Measurements from ENCODE around the gene DDX27. TPM values are rescaled to one million over a fixed set of nuclear protein-coding genes. Genes with fewer than 3 reads are reported as not detected.

Gene DDX27
- total and polyA plus RNA-seq, 2 of the 8 experiments (the other 6 are each of a cell fraction or from before 2014, with no cell fraction given), result 42.7 to 51.0 TPM

DNA sequence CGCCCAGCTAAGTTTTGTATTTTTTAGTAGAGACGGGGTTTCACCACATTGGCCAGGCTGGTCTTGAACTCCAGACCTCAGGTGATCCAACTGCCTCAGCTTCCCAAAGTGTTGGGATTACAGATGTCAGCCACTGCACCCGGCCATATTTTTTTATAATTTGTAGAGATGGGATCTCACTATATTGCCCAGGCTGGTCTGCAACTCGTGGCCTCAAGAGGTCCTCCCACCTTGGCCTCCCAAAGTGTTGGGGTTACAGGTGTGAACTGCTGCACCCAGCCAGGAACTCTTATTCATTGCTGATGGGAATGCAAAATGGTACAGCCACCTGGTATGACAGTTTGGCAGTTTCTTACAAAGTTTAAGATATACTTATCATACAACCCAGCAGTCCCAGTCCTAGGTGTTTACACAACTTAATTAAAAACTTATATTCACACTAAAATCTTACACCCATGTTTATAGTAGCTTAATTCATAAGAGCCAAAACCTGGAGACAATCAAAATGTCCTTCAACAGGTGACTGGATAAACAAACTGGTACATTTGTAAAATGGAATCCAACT lies 19.4 kb upstream of the DDX27 start:
- DNase-seq (ENCODE audit: low read depth in 1 of 2, low spot score in 2 of 2), result no peak
- Histone ChIP-seq H3K14ac (ENCODE audit: insufficient read length) (no peak overlapping the region), H3K56ac (replicated peaks; ENCODE audit: insufficient read length, low read depth, low read length) (no peak overlapping the region), H3K79me1 (ENCODE audit: low read depth, low read length) (no peaks in the 10 kb centered on the region), H3K27me3 (replicated peaks in 1 of 4; ENCODE audit: control insufficient read depth in 3 of 4, extremely low read depth in 1 of 4, insufficient read depth in 3 of 4, low read length in 3 of 4) (no peaks in the 10 kb centered on the region), H3K18ac (ENCODE audit: extremely low read depth, low read length) (no peak overlapping the region), H2AFZ (ENCODE audit: low read length) (no peak overlapping the region), H4K20me1 (replicated peaks in 1 of 2; ENCODE audit: control insufficient read depth in 1 of 2, insufficient read depth in 2 of 2, low read length in 2 of 2) (no peaks in the 10 kb centered on the region), H2AK5ac (ENCODE audit: low read depth, low read length) (no peak overlapping the region), H3K23me2 (ENCODE audit: low read depth, low read length) (no peaks in the 10 kb centered on the region), H2BK120ac (replicated peaks; ENCODE audit: low read depth, low read length) (no peak overlapping the region), H2BK5ac (ENCODE audit: low read depth, low read length) (no peak overlapping the region), H3K9ac (replicated peaks in 1 of 4; ENCODE audit: extremely low read depth in 1 of 4, low read depth in 3 of 4, low read length in 3 of 4) (no peak overlapping the region), H4K91ac (replicated peaks; ENCODE audit: insufficient read length, low read length) (no peak overlapping the region), H3K23ac (ENCODE audit: insufficient read length) (no peak overlapping the region), H3K9me3 (ENCODE audit: insufficient read depth in 2 of 2, low read depth in 1 of 2, low read length in 1 of 2) (no peaks in the 10 kb centered on the region), H2BK20ac (ENCODE audit: low read length) (no peak overlapping the region), H3K79me2 (ENCODE audit: control insufficient read depth in 1 of 2, insufficient read depth in 2 of 2, low read length in 2 of 2) (no peaks in the 10 kb centered on the region), H2BK12ac (ENCODE audit: low read depth, low read length) (no peak overlapping the region), H3K27ac (ENCODE audit: low read depth, low read length) (no peak overlapping the region), H3K4ac (replicated peaks; ENCODE audit: insufficient read length, low read depth, low read length) (no peak overlapping the region), H3K36me3 (ENCODE audit: control insufficient read depth in 2 of 4, insufficient read depth in 4 of 4, low read length in 3 of 4) (no peaks in the 10 kb centered on the region), H4K8ac (ENCODE audit: extremely low read depth, insufficient read depth, low read length) (no peak overlapping the region), H3K4me1 (replicated peaks in 1 of 4; ENCODE audit: control insufficient read depth in 3 of 4, insufficient read depth in 4 of 4, low read length in 3 of 4) (no peaks in the 10 kb centered on the region), H4K5ac (ENCODE audit: insufficient read length, low read depth, low read length) (no peak overlapping the region), H2BK15ac (ENCODE audit: low read length) (no peak overlapping the region), H3K4me2 (ENCODE audit: insufficient read depth in 1 of 2, low read depth in 2 of 2, low read length in 2 of 2) (no peak overlapping the region), H3K4me3 (ENCODE audit: extremely low read depth in 1 of 4, insufficient read depth in 2 of 4, low read depth in 3 of 4, low read length in 4 of 4) (no peak overlapping the region)
- CTCF ChIA-PET (ENCODE audit: partially characterized antibody), result interaction anchor here (0.7 to 1.9 kb wide), 4 partner anchors 16 to 67 kb away, joined by 3 to 8 read pairs (median 4); no protein-coding TSS in a partner anchor
- POLR2A ChIA-PET (ENCODE audit: partially characterized antibody), result interaction anchor here (1.0 kb wide), 1 partner anchor 12 kb away, joined by 4 read pairs; the partner anchor contains the start of gene STAU1
- no peak for FAIRE-seq
- WGBS, 2 experiments (ENCODE audit: extremely low coverage in 1 of 2, insufficient coverage in 1 of 2, insufficient read length in 1 of 2, insufficient replicate concordance in 2 of 2, low coverage in 1 of 2, low lambda C conversion rate in 2 of 2, missing lambda C conversion rate in 1 of 2), result 92% methylated on average over 4 of the region's 4 CpGs; no CpG with 5 or more reads in 1 of the 2 experiments
- TF ChIP-seq SIX5 (IDR thresholded peaks at IDR 0.05; ENCODE audit: low read depth, low read length) (no peak), CREB1 (IDR thresholded peaks at IDR 0.05) (no peak), RXRA (IDR thresholded peaks at IDR 0.05; ENCODE audit: insufficient read depth, low read depth, low read length) (no peak), CHD2 (IDR thresholded peaks at IDR 0.05; ENCODE audit: low read length) (no peak), CBX5 (IDR thresholded peaks at IDR 0.05; ENCODE audit: low read depth, low read length) (no peak), CEBPB (IDR thresholded peaks at IDR 0.05; ENCODE audit: low read depth, low read length) (no peak), TBP (IDR thresholded peaks at IDR 0.05; ENCODE audit: low read depth, low read length) (no peak), HDAC2 (IDR thresholded peaks at IDR 0.05; ENCODE audit: borderline replicate concordance in 1 of 2, low read depth in 2 of 2, low read length in 2 of 2) (no peak), ATF3 (IDR thresholded peaks at IDR 0.05; ENCODE audit: insufficient read depth, low read depth, low read length) (no peak), KDM5A (IDR thresholded peaks at IDR 0.05; ENCODE audit: low read length) (no peak), NRF1 (IDR thresholded peaks at IDR 0.05; ENCODE audit: low read depth, low read length) (no peak), EP300 (IDR thresholded peaks at IDR 0.05; ENCODE audit: borderline replicate concordance in 1 of 2, low read depth in 2 of 2, low read length in 2 of 2) (no peak), SIN3A (conservative IDR thresholded peaks at IDR 0.05 in 1 of 2, IDR thresholded peaks at IDR 0.05 in 1 of 2; ENCODE audit: low read depth in 1 of 2, low read length in 2 of 2) (no peak)

Data from H1 (cell line).